WTC11 (cell line): ENCODE data around the gene LCTL. TPM values are rescaled to one million over a fixed set of nuclear protein-coding genes. Genes with fewer than 3 reads are reported as not detected.

ENCODE experiments used
- ATAC-seq: fragments of 200-7000 bp; cut with Tn5 transposase; 2 replicates; pipeline ENCODE4 v1.10.0; 2021; ENCODE audit warnings: mild to moderate bottlenecking, moderate library complexity
- CTCF ChIA-PET: fragments of 300-600 bp; sonication (Branson Sonifier 250); formaldehyde crosslinking; loops from one replicate; lab custom pipeline; 2021; ENCODE audit warnings: antibody characterized with exemption; lab: Charles Lee
- POLR2A ChIA-PET: fragments of 350-600 bp; sonication (Branson Sonifier 250); formaldehyde crosslinking; loops from one replicate; lab custom pipeline; 2021; ENCODE audit warnings: antibody characterized with exemption; lab: Charles Lee
- DNase-seq: peaks from one replicate; pipeline ENCODE4 v3.0.0; 2021; ENCODE audit warnings: low spot score
- H3K27ac Mint-ChIP-seq: 2 replicates; pipeline ENCODE4 v1.8.0; 2021; ENCODE audit warnings: mixed read lengths
- H3K27me3 Mint-ChIP-seq: 2 replicates; pipeline ENCODE4 v1.8.0; 2021; ENCODE audit warnings: low read depth, mild to moderate bottlenecking, moderate library complexity, mixed read lengths
- H3K36me3 Mint-ChIP-seq: 2 replicates; pipeline ENCODE4 v1.8.0; 2021; ENCODE audit warnings: mixed read lengths
- H3K4me1 Mint-ChIP-seq: 2 replicates; pipeline ENCODE4 v1.8.0; 2022; ENCODE audit warnings: mixed read lengths
- H3K4me3 Mint-ChIP-seq: 2 replicates; pipeline ENCODE4 v1.8.0; 2021; ENCODE audit warnings: mild to moderate bottlenecking, moderate library complexity, mixed read lengths
- H3K9me3 Mint-ChIP-seq: 2 replicates; pipeline ENCODE4 v1.8.0; 2021; ENCODE audit warnings: mixed read lengths
- ARID4B ChIP-seq: sonication (generic); formaldehyde crosslinking; IDR thresholded peaks from 2 replicates; pipeline ENCODE4 v1.8.0; 2023; ENCODE audit warnings: missing genetic modification reagents, mild to moderate bottlenecking, borderline replicate concordance
- E2F4 ChIP-seq: sonication (generic); formaldehyde crosslinking; IDR thresholded peaks from 2 replicates; pipeline ENCODE4 v1.8.1; 2022; ENCODE audit warnings: low read depth, mild to moderate bottlenecking, moderate library complexity, missing genetic modification reagents, borderline replicate concordance
- ELF4 ChIP-seq: sonication (generic); formaldehyde crosslinking; IDR thresholded peaks from 2 replicates; pipeline ENCODE4 v1.8.1; 2022; ENCODE audit warnings: low read depth, mild to moderate bottlenecking, moderate library complexity, missing genetic modification reagents
- EMX1 ChIP-seq: fragments of 250-450 bp; sonication (Bioruptor Pico); IDR thresholded peaks from 2 replicates; pipeline ENCODE4 v1.8.0; 2021; ENCODE audit warnings: mild to moderate bottlenecking
- IRF2 ChIP-seq: sonication (generic); formaldehyde crosslinking; IDR thresholded peaks from 2 replicates; pipeline ENCODE4 v1.8.0; 2022; ENCODE audit warnings: low read depth, missing genetic modification reagents, borderline replicate concordance
- JAZF1 ChIP-seq: fragments of 250-450 bp; sonication (Bioruptor Pico); IDR thresholded peaks from 2 replicates; pipeline ENCODE4 v1.9.0; 2021; ENCODE audit warnings: moderate library complexity, mild to moderate bottlenecking, inconsistent platforms
- NR2C2 ChIP-seq: sonication (generic); formaldehyde crosslinking; IDR thresholded peaks from 2 replicates; pipeline ENCODE4 v1.8.0; 2022; ENCODE audit warnings: mild to moderate bottlenecking, missing genetic modification reagents
- SMAD3 ChIP-seq: sonication (generic); formaldehyde crosslinking; IDR thresholded peaks from 2 replicates; pipeline ENCODE4 v1.8.0; 2022; ENCODE audit warnings: missing genetic modification reagents, mild to moderate bottlenecking, borderline replicate concordance
- TEAD1 ChIP-seq: sonication (generic); formaldehyde crosslinking; IDR thresholded peaks from 2 replicates; pipeline ENCODE4 v1.8.0; 2022; ENCODE audit warnings: mild to moderate bottlenecking, missing genetic modification reagents
- USF2 ChIP-seq: sonication (generic); formaldehyde crosslinking; IDR thresholded peaks from 2 replicates; pipeline ENCODE4 v1.8.1; 2023; ENCODE audit warnings: mild to moderate bottlenecking, missing genetic modification reagents, moderate library complexity
- ZNF263 ChIP-seq: sonication (generic); formaldehyde crosslinking; IDR thresholded peaks from 2 replicates; pipeline ENCODE4 v1.8.1; 2022; ENCODE audit warnings: low read depth, mild to moderate bottlenecking, moderate library complexity, missing genetic modification reagents
- ZNF396 ChIP-seq: fragments of 250-450 bp; sonication (Bioruptor Pico); IDR thresholded peaks from 2 replicates; pipeline ENCODE4 v1.8.0; 2021; ENCODE audit warnings: mild to moderate bottlenecking, moderate library complexity, borderline replicate concordance
- ZNF423 ChIP-seq: fragments of 250-450 bp; sonication (Bioruptor Pico); IDR thresholded peaks from 2 replicates; pipeline ENCODE4 v2.1.2; 2022; ENCODE audit warnings: mild to moderate bottlenecking, moderate library complexity
- total RNA-seq: library from RNA; stranded (reverse); gene quantifications from 3 replicates; pipeline ENCODE4 v1.2.3, GENCODE V29; 2021
- TF ChIP-seq, protein P1 (sequence below): sonication (generic); formaldehyde crosslinking; conservative IDR thresholded peaks from 2 replicates; pipeline ENCODE4 v1.8.1; 2023; ENCODE audit warnings: mild to moderate bottlenecking, low read depth, missing genetic modification reagents, moderate library complexity
- TF ChIP-seq, protein P2 (sequence below): fragments of 250-450 bp; sonication (Bioruptor Pico); IDR thresholded peaks from 2 replicates; pipeline ENCODE4 v2.1.2; 2022; ENCODE audit warnings: mild to moderate bottlenecking, moderate library complexity
- TF ChIP-seq, protein P3 (sequence below): sonication (generic); formaldehyde crosslinking; IDR thresholded peaks from 2 replicates; pipeline ENCODE4 v1.8.1; 2023; ENCODE audit warnings: mild to moderate bottlenecking, moderate library complexity, missing genetic modification reagents
- TF ChIP-seq, protein P4 (sequence below): fragments of 200-600 bp; IDR thresholded peaks from 2 replicates; pipeline ENCODE4 v1.8.0; 2022; ENCODE audit warnings: antibody characterized with exemption

Gene LCTL
- total RNA-seq, 1 experiment from 2014 or later: 2.2 TPM

DNA sequence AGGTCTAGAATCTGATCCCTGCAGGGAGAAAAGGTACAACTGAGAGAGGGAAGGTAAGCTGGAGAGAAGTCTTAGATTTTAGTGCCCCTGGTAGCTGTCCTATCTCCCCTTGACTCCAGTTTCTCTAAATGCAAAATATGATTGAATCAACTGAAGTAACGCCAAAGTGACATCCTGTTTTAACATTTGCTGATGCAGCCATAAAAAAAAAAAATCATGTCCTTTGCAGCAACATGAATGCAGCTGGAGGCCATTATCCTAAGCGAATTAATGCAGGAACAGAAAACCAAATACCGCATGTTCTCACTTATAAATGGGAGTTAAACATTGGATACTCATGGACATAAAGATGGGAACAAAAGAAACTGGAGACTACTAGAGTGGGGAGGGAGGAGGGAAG is 42.4 kb upstream of the LCTL start:
- H3K9me3 Mint-ChIP-seq: no peaks in the 10 kb centered on the region
- no peaks in the 10 kb centered on the region for H3K36me3 Mint-ChIP-seq
- H3K27ac Mint-ChIP-seq: no peak overlapping the region
- ATAC-seq (no peak), DNase-seq (no peak)
- H3K27me3 Mint-ChIP-seq: no peaks in the 10 kb centered on the region
- no peak overlapping the region for H3K4me3 Mint-ChIP-seq
- H3K4me1 Mint-ChIP-seq: peaks cover 5% of the 10 kb centered on the region; the same call in 1 of the 2 replicates
- TF ChIP-seq ARID4B (CRISPR knock-in tag) (no peak), JAZF1 (CRISPR knock-in tag) (no peak), ZNF396 (CRISPR knock-in tag) (no peak), TEAD1 (CRISPR knock-in tag) (no peak), SMAD3 (no peak), USF2 (CRISPR knock-in tag) (no peak), EMX1 (CRISPR knock-in tag) (no peak), ELF4 (CRISPR knock-in tag) (no peak)
- TF ChIP-seq, protein P1, sequence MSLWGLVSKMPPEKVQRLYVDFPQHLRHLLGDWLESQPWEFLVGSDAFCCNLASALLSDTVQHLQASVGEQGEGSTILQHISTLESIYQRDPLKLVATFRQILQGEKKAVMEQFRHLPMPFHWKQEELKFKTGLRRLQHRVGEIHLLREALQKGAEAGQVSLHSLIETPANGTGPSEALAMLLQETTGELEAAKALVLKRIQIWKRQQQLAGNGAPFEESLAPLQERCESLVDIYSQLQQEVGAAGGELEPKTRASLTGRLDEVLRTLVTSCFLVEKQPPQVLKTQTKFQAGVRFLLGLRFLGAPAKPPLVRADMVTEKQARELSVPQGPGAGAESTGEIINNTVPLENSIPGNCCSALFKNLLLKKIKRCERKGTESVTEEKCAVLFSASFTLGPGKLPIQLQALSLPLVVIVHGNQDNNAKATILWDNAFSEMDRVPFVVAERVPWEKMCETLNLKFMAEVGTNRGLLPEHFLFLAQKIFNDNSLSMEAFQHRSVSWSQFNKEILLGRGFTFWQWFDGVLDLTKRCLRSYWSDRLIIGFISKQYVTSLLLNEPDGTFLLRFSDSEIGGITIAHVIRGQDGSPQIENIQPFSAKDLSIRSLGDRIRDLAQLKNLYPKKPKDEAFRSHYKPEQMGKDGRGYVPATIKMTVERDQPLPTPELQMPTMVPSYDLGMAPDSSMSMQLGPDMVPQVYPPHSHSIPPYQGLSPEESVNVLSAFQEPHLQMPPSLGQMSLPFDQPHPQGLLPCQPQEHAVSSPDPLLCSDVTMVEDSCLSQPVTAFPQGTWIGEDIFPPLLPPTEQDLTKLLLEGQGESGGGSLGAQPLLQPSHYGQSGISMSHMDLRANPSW (CRISPR knock-in tag): no peak
- TF ChIP-seq, protein P2, sequence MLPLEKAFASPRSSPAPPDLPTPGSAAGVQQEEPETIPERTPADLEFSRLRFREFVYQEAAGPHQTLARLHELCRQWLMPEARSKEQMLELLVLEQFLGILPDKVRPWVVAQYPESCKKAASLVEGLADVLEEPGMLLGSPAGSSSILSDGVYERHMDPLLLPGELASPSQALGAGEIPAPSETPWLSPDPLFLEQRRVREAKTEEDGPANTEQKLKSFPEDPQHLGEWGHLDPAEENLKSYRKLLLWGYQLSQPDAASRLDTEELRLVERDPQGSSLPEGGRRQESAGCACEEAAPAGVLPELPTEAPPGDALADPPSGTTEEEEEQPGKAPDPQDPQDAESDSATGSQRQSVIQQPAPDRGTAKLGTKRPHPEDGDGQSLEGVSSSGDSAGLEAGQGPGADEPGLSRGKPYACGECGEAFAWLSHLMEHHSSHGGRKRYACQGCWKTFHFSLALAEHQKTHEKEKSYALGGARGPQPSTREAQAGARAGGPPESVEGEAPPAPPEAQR (CRISPR knock-in tag): no peak
- CTCF ChIA-PET: interaction anchor here (0.7 to 3.4 kb wide), 6 partner anchors 11 to 164 kb away, joined by 3 to 11 read pairs (median 5); no protein-coding TSS in a partner anchor
- POLR2A ChIA-PET: interaction anchor here (0.7 kb wide), 1 partner anchor 100 kb away, joined by 3 read pairs; no protein-coding TSS in a partner anchor

DNA sequence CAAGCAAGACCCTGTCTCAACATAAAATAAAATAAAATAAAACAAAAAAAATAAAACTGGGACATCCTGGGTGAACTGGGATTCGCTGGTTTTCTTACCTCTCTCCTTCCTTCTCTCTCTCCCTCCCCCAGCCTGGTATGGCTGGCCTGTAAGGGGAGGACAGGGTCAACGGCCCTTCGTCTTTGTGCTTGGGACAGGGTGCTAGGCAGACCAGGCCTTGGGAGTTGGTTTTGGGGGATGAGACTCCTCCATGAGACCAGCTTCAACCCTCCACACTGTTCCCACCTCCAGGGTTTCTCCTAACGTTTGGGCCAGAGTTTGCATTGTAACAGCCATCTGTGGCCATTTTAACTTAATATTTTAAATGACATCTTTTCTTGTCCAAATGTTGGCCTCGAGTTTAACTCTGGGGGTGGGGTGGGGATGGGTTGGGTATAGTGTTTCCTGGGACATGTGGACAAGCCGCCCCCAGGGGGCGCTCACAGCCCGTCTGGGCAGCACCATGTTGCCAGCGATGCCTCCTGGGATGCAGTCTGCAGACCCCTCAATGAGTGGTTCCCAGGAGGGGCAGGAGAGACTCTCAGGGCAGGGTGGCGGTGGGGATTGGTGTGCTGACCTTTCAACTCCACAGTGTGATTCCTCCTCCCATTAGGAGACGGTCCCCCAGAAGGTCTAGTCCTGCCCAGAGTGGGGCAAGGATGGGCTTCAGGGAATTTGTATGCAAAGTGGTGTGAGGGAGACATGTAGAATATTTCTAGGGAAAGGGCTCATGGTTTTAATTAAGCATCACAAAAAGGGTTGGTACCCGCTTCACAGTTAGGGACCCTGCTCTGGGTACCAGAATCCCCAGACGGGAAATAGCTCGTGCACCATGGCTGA is 37.7 kb upstream of the LCTL start:
- ChIA-PET POLR2A (no interaction called here), CTCF (interaction anchor here (0.7 to 2.4 kb wide), 9 partner anchors 15 to 343 kb away, joined by 3 to 10 read pairs (median 5); no protein-coding TSS in a partner anchor)

More for the DNA sequence above, 37.7 kb upstream of the LCTL start:
- no peak for TF ChIP-seq ZNF263
- TF ChIP-seq TEAD1 (CRISPR knock-in tag): no peak
- TF ChIP-seq ELF4 (CRISPR knock-in tag): no peak
- TF ChIP-seq, protein P3, sequence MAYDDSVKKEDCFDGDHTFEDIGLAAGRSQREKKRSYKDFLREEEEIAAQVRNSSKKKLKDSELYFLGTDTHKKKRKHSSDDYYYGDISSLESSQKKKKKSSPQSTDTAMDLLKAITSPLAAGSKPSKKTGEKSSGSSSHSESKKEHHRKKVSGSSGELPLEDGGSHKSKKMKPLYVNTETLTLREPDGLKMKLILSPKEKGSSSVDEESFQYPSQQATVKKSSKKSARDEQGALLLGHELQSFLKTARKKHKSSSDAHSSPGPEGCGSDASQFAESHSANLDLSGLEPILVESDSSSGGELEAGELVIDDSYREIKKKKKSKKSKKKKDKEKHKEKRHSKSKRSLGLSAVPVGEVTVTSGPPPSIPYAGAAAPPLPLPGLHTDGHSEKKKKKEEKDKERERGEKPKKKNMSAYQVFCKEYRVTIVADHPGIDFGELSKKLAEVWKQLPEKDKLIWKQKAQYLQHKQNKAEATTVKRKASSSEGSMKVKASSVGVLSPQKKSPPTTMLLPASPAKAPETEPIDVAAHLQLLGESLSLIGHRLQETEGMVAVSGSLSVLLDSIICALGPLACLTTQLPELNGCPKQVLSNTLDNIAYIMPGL (CRISPR knock-in tag): 0 out of 2 replicates have a peak, but pooled peaks have one; percentile 36
- TF ChIP-seq NR2C2 (CRISPR knock-in tag): no peak
- no peak for TF ChIP-seq EMX1 (CRISPR knock-in tag)
- no peak for TF ChIP-seq E2F4 (CRISPR knock-in tag)
- TF ChIP-seq ZNF396 (CRISPR knock-in tag): no peak
- peak; percentile 15; the same call in 1 of the 2 replicates for TF ChIP-seq ZNF423
- TF ChIP-seq, protein P4, sequence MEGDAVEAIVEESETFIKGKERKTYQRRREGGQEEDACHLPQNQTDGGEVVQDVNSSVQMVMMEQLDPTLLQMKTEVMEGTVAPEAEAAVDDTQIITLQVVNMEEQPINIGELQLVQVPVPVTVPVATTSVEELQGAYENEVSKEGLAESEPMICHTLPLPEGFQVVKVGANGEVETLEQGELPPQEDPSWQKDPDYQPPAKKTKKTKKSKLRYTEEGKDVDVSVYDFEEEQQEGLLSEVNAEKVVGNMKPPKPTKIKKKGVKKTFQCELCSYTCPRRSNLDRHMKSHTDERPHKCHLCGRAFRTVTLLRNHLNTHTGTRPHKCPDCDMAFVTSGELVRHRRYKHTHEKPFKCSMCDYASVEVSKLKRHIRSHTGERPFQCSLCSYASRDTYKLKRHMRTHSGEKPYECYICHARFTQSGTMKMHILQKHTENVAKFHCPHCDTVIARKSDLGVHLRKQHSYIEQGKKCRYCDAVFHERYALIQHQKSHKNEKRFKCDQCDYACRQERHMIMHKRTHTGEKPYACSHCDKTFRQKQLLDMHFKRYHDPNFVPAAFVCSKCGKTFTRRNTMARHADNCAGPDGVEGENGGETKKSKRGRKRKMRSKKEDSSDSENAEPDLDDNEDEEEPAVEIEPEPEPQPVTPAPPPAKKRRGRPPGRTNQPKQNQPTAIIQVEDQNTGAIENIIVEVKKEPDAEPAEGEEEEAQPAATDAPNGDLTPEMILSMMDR: peak; percentile 95
- TF ChIP-seq JAZF1 (CRISPR knock-in tag): no peak
- no peak for TF ChIP-seq IRF2 (CRISPR knock-in tag)
- H3K4me1 Mint-ChIP-seq: no peaks in the 10 kb centered on the region
- ATAC-seq (peak; percentile 95), DNase-seq (peak; percentile 82)
- no peak overlapping the region for H3K4me3 Mint-ChIP-seq
- no peak overlapping the region; the same call in 1 of the 2 replicates for H3K27ac Mint-ChIP-seq
- no peaks in the 10 kb centered on the region for H3K27me3 Mint-ChIP-seq
- no peaks in the 10 kb centered on the region for H3K9me3 Mint-ChIP-seq
- H3K36me3 Mint-ChIP-seq: no peaks in the 10 kb centered on the region
